HG03025 (cell line): ENCODE measurements around the gene IFITM2.
"Not testable (repeated sequence)": the region's sequence is repeated elsewhere in the genome, so short reads cannot be mapped to it uniquely, and the experiment has no call there.

Source experiments
- ATAC-seq: cut with Tn5 transposase; IDR thresholded peaks from one replicate; pipeline ENCODE4 v1.9.1; 2021; ENCODE audit warnings: mild to moderate bottlenecking, moderate library complexity; ENCODE audit not compliant: unreplicated experiment, low FRiP score

IFITM2 gene

DNA sequence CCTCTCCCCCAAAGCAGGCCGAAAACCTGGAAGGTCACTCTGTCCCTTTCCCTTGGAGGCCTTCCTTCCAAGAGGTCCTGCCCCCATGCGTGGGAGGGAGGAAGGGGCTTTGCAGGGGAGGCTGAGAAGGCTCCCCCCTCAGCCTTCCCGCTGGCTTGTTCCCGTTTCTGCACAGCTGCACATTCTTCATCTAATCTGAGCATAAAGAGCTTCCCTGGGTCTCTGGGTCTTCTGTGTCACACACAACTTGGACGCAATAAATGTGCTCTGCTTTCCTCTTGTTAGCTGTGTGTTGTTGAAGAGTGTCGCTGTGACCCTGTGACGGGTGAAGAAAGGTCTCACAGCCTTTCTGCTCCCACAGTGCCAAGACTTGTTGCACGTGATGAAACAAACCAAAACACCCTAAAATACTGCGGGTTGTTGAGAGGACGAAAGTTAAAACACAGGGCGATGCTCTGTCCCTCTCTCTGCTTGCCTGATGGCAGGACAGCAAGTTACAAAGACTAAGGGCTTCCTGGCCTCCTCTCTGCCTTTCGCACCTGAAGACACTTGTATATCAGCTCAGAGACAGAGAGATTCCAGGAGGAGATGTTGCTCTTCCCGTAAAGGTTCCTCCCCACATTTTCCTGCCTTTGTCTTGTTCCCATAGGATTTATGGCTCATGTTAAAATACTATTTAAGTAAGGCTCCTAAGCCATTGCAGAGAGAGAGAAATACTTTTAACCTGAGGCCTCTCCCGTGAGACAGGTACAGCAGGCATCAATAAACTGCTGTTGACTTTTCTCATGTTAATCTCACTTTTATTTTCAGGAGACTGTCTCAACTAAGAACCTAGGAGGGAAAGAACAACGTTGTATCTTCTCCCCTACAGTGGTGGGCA is 28.4 kb downstream of the IFITM2 start:
- no peak for ATAC-seq

DNA sequence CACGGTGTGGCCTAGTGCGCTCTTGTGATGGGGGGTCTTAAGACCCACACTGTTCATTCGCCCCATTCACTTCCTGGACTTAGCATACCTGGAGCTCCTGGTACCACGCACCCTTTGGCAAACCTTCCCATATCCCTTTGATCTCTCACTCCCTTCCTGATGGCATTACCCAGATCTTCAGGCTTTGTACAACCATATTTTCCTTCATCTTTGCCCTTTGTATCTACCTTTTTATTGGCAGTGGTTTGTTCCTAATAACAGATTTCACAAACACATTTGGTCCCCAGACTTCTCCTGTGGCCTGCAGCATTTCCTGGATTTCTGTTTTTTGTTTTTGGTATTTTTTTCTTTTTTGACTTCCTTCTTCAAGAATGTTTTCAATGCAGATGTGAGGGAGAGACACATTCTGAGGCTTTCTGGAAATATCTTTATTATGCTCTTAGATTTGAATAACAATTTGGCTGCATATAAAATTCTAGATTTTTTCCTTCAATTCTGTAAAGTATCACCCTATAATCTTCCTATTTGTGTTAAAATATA is 29.1 kb downstream of the IFITM2 start:
- no peak for ATAC-seq

DNA sequence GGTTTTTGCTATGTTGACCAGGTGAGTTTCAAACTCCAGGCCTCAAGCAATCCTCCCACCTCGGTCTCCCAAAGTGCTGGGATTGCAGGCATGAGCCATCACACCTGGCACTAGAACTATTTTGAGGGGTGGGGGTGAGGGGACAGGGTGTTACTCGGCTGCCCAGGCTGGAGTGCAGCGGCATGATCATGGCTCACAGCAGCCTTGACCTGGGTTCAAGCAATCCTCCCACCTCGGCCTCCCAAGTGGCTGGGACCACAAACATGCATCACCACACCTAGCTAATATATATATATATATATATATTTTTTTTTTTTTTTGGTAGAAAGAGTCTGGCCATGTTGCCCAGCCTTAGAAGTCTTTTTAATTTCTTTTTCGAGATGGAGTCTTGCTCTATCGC is 30.1 kb downstream of the IFITM2 start:
- ATAC-seq = no peak

GRCh38 chr11:339963-340362 is 32.3 kb downstream of the IFITM2 start:
- no peak for ATAC-seq

- ATAC-seq = no peak
Measured at GRCh38 chr11:340539-341512, 33.2 kb downstream of the IFITM2 start.

- ATAC-seq = no peak
Measured at GRCh38 chr11:342328-342727, 34.7 kb downstream of the IFITM2 start.

- ATAC-seq = no peak
Measured at GRCh38 chr11:344836-345578, 37.4 kb downstream of the IFITM2 start.

GRCh38 chr11:346529-346928 is 38.9 kb downstream of the IFITM2 start:
- ATAC-seq = no peak

- ATAC-seq = not testable (repeated sequence)
Measured at GRCh38 chr11:349270-349954, 41.8 kb downstream of the IFITM2 start.

DNA sequence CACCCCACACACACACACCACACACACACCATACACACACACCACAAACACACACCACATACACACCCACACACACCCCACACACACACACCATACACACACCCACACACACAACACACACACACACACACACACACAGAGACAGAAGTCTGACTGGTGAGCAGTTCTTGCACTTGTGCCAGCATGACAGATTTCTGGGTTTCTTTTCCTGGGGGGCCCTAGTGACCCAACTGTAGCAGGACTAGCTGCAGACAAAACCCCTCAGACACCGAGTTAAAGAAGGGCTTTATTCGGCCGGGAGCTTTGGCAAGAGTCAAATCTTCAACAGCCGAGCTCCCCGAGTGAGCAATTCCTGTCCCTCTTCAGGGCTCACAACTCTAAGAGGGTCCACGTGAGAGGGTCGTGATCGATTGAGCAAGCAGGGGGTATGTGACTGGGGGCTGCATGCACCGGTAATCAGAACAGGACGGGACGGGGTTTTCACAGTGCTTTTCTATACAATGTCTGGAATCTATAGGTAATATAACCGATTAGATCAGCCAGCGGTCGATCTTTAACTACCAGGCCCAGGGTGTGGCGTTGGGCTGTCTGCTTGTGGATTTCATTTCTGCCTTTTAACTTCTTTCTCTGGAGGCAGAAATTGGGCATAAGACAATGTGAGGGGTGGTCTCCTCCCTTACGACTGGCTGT is 42.6 kb downstream of the IFITM2 start:
- ATAC-seq = not testable (repeated sequence)

GRCh38 chr11:350723-351255 is 43.2 kb downstream of the IFITM2 start:
- ATAC-seq = no peak

- ATAC-seq = no peak
Measured at GRCh38 chr11:351411-351810, 43.8 kb downstream of the IFITM2 start.

DNA sequence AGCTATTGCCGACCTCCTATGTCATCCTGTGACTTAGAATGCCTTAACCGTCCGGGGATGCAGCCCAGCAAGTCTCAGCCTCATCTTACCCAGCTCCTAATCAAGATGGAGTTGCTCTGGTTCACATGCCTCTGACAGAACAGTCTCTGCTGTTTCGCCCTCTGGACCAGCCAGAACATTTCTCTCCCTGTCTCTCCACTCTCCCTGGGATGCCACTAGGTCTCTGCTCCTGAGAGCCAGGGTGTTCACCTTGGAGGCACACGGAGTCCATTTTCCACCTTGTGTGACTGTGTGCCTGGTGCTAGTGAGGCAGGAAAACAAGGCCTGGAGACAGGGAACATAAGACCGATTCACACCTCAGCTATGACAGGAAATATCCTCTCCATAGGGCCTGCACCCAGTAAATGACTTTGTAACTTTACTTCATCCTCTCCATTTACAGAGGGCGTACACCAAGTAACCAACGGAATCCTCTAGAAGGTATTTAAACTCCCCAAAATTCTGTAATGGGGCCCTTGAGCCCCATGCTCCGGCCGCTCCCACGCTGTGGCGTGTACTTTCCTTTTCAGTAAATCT is 44.9 kb downstream of the IFITM2 start:
- ATAC-seq = no peak

DNA sequence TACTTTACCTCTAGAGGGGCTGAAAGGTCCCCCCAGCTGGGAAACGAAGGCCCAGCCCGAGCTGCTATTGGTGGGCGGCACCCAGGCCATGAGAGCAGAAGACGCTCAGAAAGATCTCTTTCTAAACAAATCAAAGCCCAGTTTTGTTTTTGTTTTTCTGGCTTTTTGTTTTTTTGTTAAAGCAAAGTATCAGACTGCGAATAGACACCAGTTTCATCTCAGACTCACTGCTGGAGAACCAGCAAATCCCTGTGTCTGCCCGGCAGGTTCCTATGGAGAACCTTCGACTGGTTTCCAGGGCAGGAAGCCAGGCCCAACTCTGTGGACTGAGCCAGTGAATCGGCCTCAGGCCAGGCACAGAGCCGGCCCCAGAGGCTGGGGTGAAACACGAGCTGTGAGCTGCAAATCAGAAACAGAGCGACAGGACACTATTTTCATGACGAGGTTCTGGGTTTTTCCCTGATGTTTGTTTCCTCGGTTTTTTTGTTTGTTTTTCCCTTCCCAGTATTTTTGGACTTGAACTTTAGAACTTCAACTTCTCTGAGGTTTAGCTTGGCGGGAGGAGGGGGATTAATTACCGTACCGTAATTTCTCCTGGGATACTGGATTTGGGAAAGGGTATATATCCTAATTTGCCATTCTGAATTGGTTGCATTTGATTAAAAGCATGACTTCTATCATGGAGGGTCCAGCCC is 45.7 kb downstream of the IFITM2 start:
- no peak for ATAC-seq

GRCh38 chr11:355581-356458 is 48.2 kb downstream of the IFITM2 start:
- ATAC-seq = no peak

GRCh38 chr11:356610-357009 is 49.0 kb downstream of the IFITM2 start:
- no peak for ATAC-seq

DNA sequence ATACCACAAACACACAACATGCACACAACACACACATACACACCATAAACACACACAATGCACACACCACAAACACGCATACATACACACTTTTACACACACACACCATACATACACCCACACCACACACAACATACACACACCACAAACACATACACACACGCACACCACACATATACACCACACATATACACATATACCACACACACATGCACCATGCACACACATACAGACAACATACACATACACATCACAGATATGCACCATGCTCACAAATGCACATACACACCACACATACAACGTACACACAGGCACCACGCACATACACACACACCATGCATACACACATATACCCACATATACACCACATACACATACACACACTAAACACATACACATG is 50.0 kb downstream of the IFITM2 start:
- no peak for ATAC-seq
